A549 treated with dexamethasone at 1 μM for 4 hours (cell line): ENCODE measurements around the gene FOLR1. TPM values are rescaled to one million over a fixed set of nuclear protein-coding genes. Genes with fewer than 3 reads are reported as not detected.

Source experiments
- total RNA-seq: library from RNA; stranded (reverse); fragments of 200-300 nt; extraction: Qiagen RNA extraction; gene quantifications from 5 replicates; pipeline ENCODE4 v1.2.3, GENCODE V29; 2022

The FOLR1 gene
- 0.24 TPM in 1 of 5 replicates, not detected in the others for total RNA-seq

GRCh38 chr11:72191961-72192381, at the start of gene FOLR1:
Gene FOLR1 (plus strand): TSS chr11:72192140. CDS start chr11:72192174, 34 bp downstream.

GRCh38 chr11:72216638-72217037, 24.7 kb downstream of the FOLR1 start, which contains the start of gene FOLR2:
Gene FOLR2 (plus strand): TSS chr11:72216794. CDS start chr11:72218585, 1,791 bp downstream.

DNA sequence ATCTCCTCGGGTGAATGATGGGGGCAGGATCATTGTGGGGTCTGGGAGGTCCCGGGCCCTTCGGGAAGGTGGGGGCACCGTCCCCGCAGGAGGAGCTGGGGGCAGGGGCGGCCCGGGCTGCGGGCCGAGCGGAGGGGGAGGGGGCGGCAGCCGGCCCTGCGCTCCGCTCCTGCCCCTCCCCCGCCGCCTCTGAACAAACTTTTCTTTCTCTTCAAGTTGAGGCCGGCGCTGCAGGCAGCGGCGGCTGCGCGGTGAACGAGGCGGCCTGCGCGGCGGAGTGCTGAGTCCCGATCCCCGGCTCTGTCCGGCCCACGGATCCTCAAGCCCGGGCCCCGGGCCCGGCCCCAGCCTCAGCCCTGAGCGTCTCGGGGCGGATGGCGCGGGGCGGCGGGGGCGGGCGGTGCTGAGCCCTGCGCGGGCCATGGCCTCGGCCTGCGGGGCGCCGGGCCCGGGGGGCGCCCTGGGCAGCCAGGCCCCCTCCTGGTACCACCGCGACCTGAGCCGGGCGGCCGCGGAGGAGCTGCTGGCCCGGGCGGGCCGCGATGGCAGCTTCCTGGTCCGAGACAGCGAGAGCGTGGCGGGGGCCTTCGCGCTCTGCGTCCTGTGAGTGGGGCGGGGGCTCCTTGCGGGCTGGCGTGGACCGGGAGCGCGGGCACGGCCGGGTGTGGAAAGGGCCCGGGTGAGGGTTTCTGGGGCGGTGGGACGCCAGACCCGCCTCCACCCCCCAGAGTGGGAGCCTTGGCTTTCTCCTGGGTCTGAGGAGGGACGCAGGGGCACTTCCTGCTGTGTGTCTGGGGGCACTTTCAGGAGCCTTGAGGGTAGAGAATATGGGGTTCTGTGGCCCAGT, 32.8 kb downstream of the FOLR1 start, which contains the start of gene INPPL1:
Gene INPPL1 (plus strand): TSS at position 204 of the 847 bp plus-strand sequence. CDS start 218 bp downstream, at position 422.

GRCh38 chr11:72244060-72244360, 52.1 kb downstream of the FOLR1 start, which contains the start of gene PHOX2A:
Gene PHOX2A (minus strand): TSS chr11:72244176. CDS start chr11:72244004, 172 bp downstream.

Other genes starting within 250 kb of the FOLR1 start
- 1.6 to 3.3 TPM (median 3.1 TPM) in 5 replicates for gene IL18BP, start 193.2 kb upstream of the FOLR1 start, total RNA-seq
- 46.9 to 74.6 TPM (median 69.5 TPM) in 5 replicates for gene NUMA1, start 111.6 kb upstream of the FOLR1 start, total RNA-seq
- 6.9 to 8.4 TPM (median 8.0 TPM) in 5 replicates for gene LRRC51, start 111.3 kb upstream of the FOLR1 start, total RNA-seq
- 129 to 146 TPM (median 136 TPM) in 5 replicates for gene LAMTOR1, start 88.8 kb upstream of the FOLR1 start, total RNA-seq
- not detected in 5 replicates for gene TOMT, start 86.2 kb upstream of the FOLR1 start, total RNA-seq
- gene ANAPC15, start 79.4 kb upstream of the FOLR1 start, total RNA-seq: 77.2 to 87.7 TPM (median 81.2 TPM) in 5 replicates
- gene FOLR3, start 56.4 kb upstream of the FOLR1 start, total RNA-seq: 0.18 TPM in 1 of 5 replicates, not detected in the others
- not detected in 5 replicates for gene FOLR2, start 24.7 kb downstream of the FOLR1 start, total RNA-seq
- 39.2 to 83.3 TPM (median 68.9 TPM) in 5 replicates for gene INPPL1, start 32.6 kb downstream of the FOLR1 start, total RNA-seq
- gene PHOX2A, start 52.0 kb downstream of the FOLR1 start, total RNA-seq: not detected in 5 replicates
- 12.0 to 19.9 TPM (median 18.8 TPM) in 5 replicates for gene CLPB, start 242.4 kb downstream of the FOLR1 start, total RNA-seq